OCI-LY3 (cell line): Measurements from ENCODE around the gene AFTPH.

Experiments
- H2AFZ ChIP-seq: fragments of 200-600, 300-600 bp; shearing (Covaris generic); 2 replicates; pipeline ENCODE4 v1.6.0; 2014; ENCODE audit warnings: antibody characterized with exemption, low read depth, low read length
- H3K27ac ChIP-seq: fragments of 200-600, 300-600 bp; sonication (generic); 2 replicates; pipeline ENCODE4 v1.5.1; 2014; ENCODE audit warnings: mild to moderate bottlenecking, low read length, moderate library complexity, mixed read lengths
- H3K27me3 ChIP-seq: fragments of 200-600, 300-600 bp; sonication (generic); 2 replicates; pipeline ENCODE4 v1.6.1; 2014; ENCODE audit warnings: low read depth, low read length, mixed read lengths
- H3K36me3 ChIP-seq: fragments of 200-600, 300-600 bp; sonication (generic); replicated peaks from 2 replicates; pipeline ENCODE3; 2014; ENCODE audit warnings: low read depth, low read length, mixed read lengths
- H3K4me1 ChIP-seq: fragments of 300-600, 200-600 bp; sonication (generic); 2 replicates; pipeline ENCODE4 v1.6.1; 2014; ENCODE audit warnings: low read length, mixed read lengths
- H3K4me2 ChIP-seq: fragments of 200-600, 300-600 bp; sonication (generic); 2 replicates; pipeline ENCODE4 v1.6.1; 2014; ENCODE audit warnings: low read length, mixed read lengths
- H3K4me3 ChIP-seq: fragments of 300-600, 200-600 bp; sonication (generic); 2 replicates; pipeline ENCODE4 v1.5.1; 2014; ENCODE audit warnings: antibody characterized with exemption, mild to moderate bottlenecking, low read length, moderate library complexity
- H3K79me2 ChIP-seq: fragments of 300-600, 200-600 bp; shearing (Covaris generic); 2 replicates; pipeline ENCODE4 v1.6.1; 2014; ENCODE audit warnings: mild to moderate bottlenecking, low read length, mixed read lengths
- H3K9ac ChIP-seq: fragments of 300-600, 200-600 bp; shearing (Covaris generic); 2 replicates; pipeline ENCODE4 v1.6.0; 2014; ENCODE audit warnings: mild to moderate bottlenecking, low read length, moderate library complexity
- H3K9me3 ChIP-seq: fragments of 200-600, 300-600 bp; shearing (Covaris generic); 2 replicates; pipeline ENCODE4 v1.6.1; 2014; ENCODE audit warnings: low read length, mixed read lengths; ENCODE audit not compliant: insufficient read depth
- H4K20me1 ChIP-seq: fragments of 200-600, 300-600 bp; sonication (generic); 2 replicates; pipeline ENCODE4 v1.6.1; 2016; ENCODE audit warnings: low read length, mixed read lengths; ENCODE audit not compliant: insufficient read depth
- EZH2phosphoT487 ChIP-seq: fragments of 200-600 bp; shearing (Covaris generic); IDR thresholded peaks from 2 replicates; pipeline ENCODE4 v1.6.1; 2018; ENCODE audit warnings: antibody characterized with exemption, mixed run types, low read depth
- TF ChIP-seq, protein P1 (sequence below): fragments of 200-600, 300-600 bp; sonication (generic); IDR thresholded peaks from 2 replicates; pipeline ENCODE4 v1.5.1; 2014; ENCODE audit warnings: antibody characterized with exemption, low read length, low read depth

The AFTPH gene

GRCh38 chr2:64626146-64626809 lies 102.2 kb downstream of the AFTPH start:
- Histone ChIP-seq H4K20me1 (no peaks in the 10 kb centered on the region), H3K4me3 (no peak overlapping the region), H3K36me3 (peaks cover 5% of the 10 kb centered on the region), H3K4me2 (no peak overlapping the region), H3K27me3 (no peaks in the 10 kb centered on the region), H3K27ac (no peak overlapping the region), H3K79me2 (no peaks in the 10 kb centered on the region), H3K4me1 (peaks cover 4% of the 10 kb centered on the region; the same call in 1 of the 2 replicates), H3K9me3 (no peaks in the 10 kb centered on the region), H2AFZ (no peak overlapping the region), H3K9ac (no peak overlapping the region)
- TF ChIP-seq EZH2phosphoT487: no peak
- TF ChIP-seq, protein P1, sequence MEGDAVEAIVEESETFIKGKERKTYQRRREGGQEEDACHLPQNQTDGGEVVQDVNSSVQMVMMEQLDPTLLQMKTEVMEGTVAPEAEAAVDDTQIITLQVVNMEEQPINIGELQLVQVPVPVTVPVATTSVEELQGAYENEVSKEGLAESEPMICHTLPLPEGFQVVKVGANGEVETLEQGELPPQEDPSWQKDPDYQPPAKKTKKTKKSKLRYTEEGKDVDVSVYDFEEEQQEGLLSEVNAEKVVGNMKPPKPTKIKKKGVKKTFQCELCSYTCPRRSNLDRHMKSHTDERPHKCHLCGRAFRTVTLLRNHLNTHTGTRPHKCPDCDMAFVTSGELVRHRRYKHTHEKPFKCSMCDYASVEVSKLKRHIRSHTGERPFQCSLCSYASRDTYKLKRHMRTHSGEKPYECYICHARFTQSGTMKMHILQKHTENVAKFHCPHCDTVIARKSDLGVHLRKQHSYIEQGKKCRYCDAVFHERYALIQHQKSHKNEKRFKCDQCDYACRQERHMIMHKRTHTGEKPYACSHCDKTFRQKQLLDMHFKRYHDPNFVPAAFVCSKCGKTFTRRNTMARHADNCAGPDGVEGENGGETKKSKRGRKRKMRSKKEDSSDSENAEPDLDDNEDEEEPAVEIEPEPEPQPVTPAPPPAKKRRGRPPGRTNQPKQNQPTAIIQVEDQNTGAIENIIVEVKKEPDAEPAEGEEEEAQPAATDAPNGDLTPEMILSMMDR: no peak

- Histone ChIP-seq H3K36me3 (peaks cover 5% of the 10 kb centered on the region), H3K4me2 (no peak overlapping the region), H3K27me3 (no peaks in the 10 kb centered on the region), H3K9ac (no peak overlapping the region), H3K4me1 (peaks cover 4% of the 10 kb centered on the region; the same call in 1 of the 2 replicates), H3K9me3 (no peaks in the 10 kb centered on the region), H3K79me2 (no peaks in the 10 kb centered on the region), H4K20me1 (0 out of 2 replicates have a peak, but pooled peaks cover 7% of the 10 kb centered on the region), H3K4me3 (no peak overlapping the region), H2AFZ (no peak overlapping the region), H3K27ac (no peak overlapping the region)
- TF ChIP-seq, protein P1: no peak
- TF ChIP-seq EZH2phosphoT487: no peak
Observed at GRCh38 chr2:64626963-64627760, 103.0 kb downstream of the AFTPH start.

GRCh38 chr2:64627860-64628841 lies 104.0 kb downstream of the AFTPH start:
- H2AFZ ChIP-seq: no peak overlapping the region
- H3K4me1 ChIP-seq: peaks cover 4% of the 10 kb centered on the region; the same call in 1 of the 2 replicates
- 0 out of 2 replicates have a peak, but pooled peaks cover 9% of the 10 kb centered on the region for H4K20me1 ChIP-seq
- H3K27ac ChIP-seq: no peak overlapping the region
- no peaks in the 10 kb centered on the region for H3K79me2 ChIP-seq
- no peak overlapping the region for H3K4me3 ChIP-seq
- H3K36me3 ChIP-seq: peaks cover 9% of the 10 kb centered on the region
- H3K9me3 ChIP-seq: no peaks in the 10 kb centered on the region
- TF ChIP-seq, protein P1: no peak
- no peak for TF ChIP-seq EZH2phosphoT487
- no peak overlapping the region for H3K9ac ChIP-seq
- no peaks in the 10 kb centered on the region for H3K27me3 ChIP-seq
- H3K4me2 ChIP-seq: no peak overlapping the region
